GM18499 (cell line): ENCODE measurements around the gene ABHD16B.

Experiments used
- ATAC-seq: cut with Tn5 transposase; IDR thresholded peaks from one replicate; pipeline ENCODE4 v1.9.1; 2021; ENCODE audit warnings: moderate number of reproducible peaks; ENCODE audit not compliant: insufficient read depth, unreplicated experiment

ABHD16B gene

GRCh38 chr20:63861365-63861934, at the start of gene ABHD16B:
Gene ABHD16B, plus strand, starts transcription at chr20:63861498. Its CDS starts 43 bp downstream, at chr20:63861541.
- no peak for ATAC-seq

GRCh38 chr20:63814891-63815614, 46.2 kb upstream of the ABHD16B start:
- ATAC-seq: no peak

GRCh38 chr20:63815615-63816253, 45.6 kb upstream of the ABHD16B start:
- ATAC-seq: no peak

- ATAC-seq: no peak
Observed at GRCh38 chr20:63819224-63819921, 41.9 kb upstream of the ABHD16B start.

GRCh38 chr20:63821811-63822210, 39.5 kb upstream of the ABHD16B start:
- ATAC-seq: no peak

GRCh38 chr20:63822276-63822696, 39.0 kb upstream of the ABHD16B start:
- no peak for ATAC-seq

GRCh38 chr20:63823691-63824311, 37.5 kb upstream of the ABHD16B start:
- no peak for ATAC-seq

- no peak for ATAC-seq
Observed at GRCh38 chr20:63825331-63826118, 35.8 kb upstream of the ABHD16B start.

- ATAC-seq: no peak
Observed at GRCh38 chr20:63826753-63827152, 34.5 kb upstream of the ABHD16B start.

GRCh38 chr20:63828124-63828523, 33.2 kb upstream of the ABHD16B start:
- no peak for ATAC-seq

- ATAC-seq: no peak
Observed at GRCh38 chr20:63828545-63828944, 32.8 kb upstream of the ABHD16B start.

GRCh38 chr20:63828951-63829350, 32.3 kb upstream of the ABHD16B start:
- ATAC-seq: no peak

GRCh38 chr20:63829603-63829944, 31.7 kb upstream of the ABHD16B start:
- ATAC-seq: no peak

GRCh38 chr20:63829945-63830835, 31.1 kb upstream of the ABHD16B start:
- no peak for ATAC-seq

- ATAC-seq: no peak
Observed at GRCh38 chr20:63830841-63831588, 30.3 kb upstream of the ABHD16B start, which contains the start of gene ZBTB46. Gene ZBTB46, minus strand, starts transcription at chr20:63831264. Its CDS starts 40,507 bp downstream, at chr20:63790757.

- no peak for ATAC-seq
Observed at GRCh38 chr20:63831646-63831992, 29.7 kb upstream of the ABHD16B start.

- ATAC-seq: no peak
Observed at GRCh38 chr20:63831993-63832686, 29.2 kb upstream of the ABHD16B start.
